Upper lobe of left lung (tissue), 6 donors: ENCODE data around the gene DRC1. TPM values are rescaled to one million over a fixed set of nuclear protein-coding genes. Genes with fewer than 3 reads are reported as not detected.

Experiments used
- ATAC-seq, 2 donors: fragments of 200-7000 bp; cut with Tn5 transposase; one replicate each; pipeline ENCODE4 v1.9.1; 2022; ENCODE audit warnings: mild to moderate bottlenecking in 2 of 2, moderate library complexity in 2 of 2; ENCODE audit not compliant: low FRiP score in 2 of 2
- DNase-seq, 2 donors: peaks; one replicate each; pipeline ENCODE4 v3.0.0-alpha.2; 2019 to 2020
- H3K27ac ChIP-seq, 4 donors: fragments of 200-600 bp; sonication (generic); one replicate each; pipeline ENCODE4 v1.5.1; 2016 to 2019
- H3K27me3 ChIP-seq, 4 donors: fragments of 200-600 bp; sonication (generic); one replicate each; pipeline ENCODE4 v1.5.1; 2017 to 2019
- H3K36me3 ChIP-seq, 4 donors: fragments of 200-600 bp; sonication (generic); one replicate each; pipeline ENCODE4 v1.5.1; 2016 to 2019
- H3K4me1 ChIP-seq, 4 donors: fragments of 200-600 bp; sonication (generic); one replicate each; pipeline ENCODE4 v1.5.1; 2018 to 2019
- H3K4me3 ChIP-seq, 4 donors: fragments of 200-600 bp; sonication (generic); one replicate each; pipeline ENCODE4 v1.5.1; 2017 to 2019; ENCODE audit warnings: mild to moderate bottlenecking in 2 of 4, moderate library complexity in 1 of 4
- H3K9me3 ChIP-seq, 4 donors: fragments of 200-600 bp; sonication (generic); one replicate each; pipeline ENCODE4 v1.5.1; 2018 to 2019
- CTCF ChIP-seq, 6 experiments: fragments of 450-650 bp in 4 of 6; fragments of 200-600 bp in 2 of 6; sonication (generic) in 2 of 6; IDR thresholded peaks; one replicate each; pipeline ENCODE4 v1.5.1; 2016 to 2019; ENCODE audit warnings: antibody characterized with exemption in 6 of 6
- EP300 ChIP-seq, 4 donors: sonication (generic); formaldehyde crosslinking; IDR thresholded peaks; one replicate each; pipeline ENCODE4 v1.5.1; 2017; ENCODE audit warnings: antibody characterized with exemption in 4 of 4, control low read depth in 2 of 4
- POLR2A ChIP-seq, 4 donors: fragments of 450-650 bp; IDR thresholded peaks; one replicate each; pipeline ENCODE4 v1.5.1; 2016 to 2017; ENCODE audit warnings: antibody characterized with exemption in 4 of 4, mild to moderate bottlenecking in 2 of 4
- POLR2AphosphoS5 ChIP-seq, 2 donors: sonication (generic); formaldehyde crosslinking; IDR thresholded peaks; one replicate each; pipeline ENCODE4 v1.5.1; 2017; ENCODE audit warnings: antibody characterized with exemption in 2 of 2
- WGBS, 2 donors: methylation state at CpG; one replicate each; pipeline ENCODE4 v1.1.5; 2017 to 2018; 5-methylcytosine and 5-hydroxymethylcytosine counted together
- total RNA-seq, 6 donors: library from RNA; depleted of rRNA in 4 of 6; stranded (reverse); fragments of >200 nt in 4 of 6; gene quantifications; one replicate each; pipeline versions ENCODE4 v1.1.0 to v1.2.1, GENCODE V29; 2016 to 2021
- donor health status: DM: no; HTN: no; CAD: no; lungs with moderate emphysema.
- donor health status: DM: no; HTN: yes; CAD: no; lungs with severe emphysema.

Gene DRC1
- total RNA-seq, 6 donors from 2014 or later, result 0.17 to 27.4 (median 4.7) TPM

- Histone ChIP-seq H3K9me3 (no peaks in the 10 kb centered on the region), H3K4me1 (no peaks in the 10 kb centered on the region), H3K27ac (no peak overlapping the region), H3K27me3 (no peaks in the 10 kb centered on the region), H3K4me3 (no peak overlapping the region), H3K36me3 (no peaks in the 10 kb centered on the region)
- no peak for DNase-seq
- no peak for TF ChIP-seq POLR2AphosphoS5 (IDR thresholded peaks at IDR 0.05)
- TF ChIP-seq POLR2A (IDR thresholded peaks at IDR 0.05), result no peak
- no peak for TF ChIP-seq CTCF (IDR thresholded peaks at IDR 0.05)
- no peak for TF ChIP-seq EP300 (IDR thresholded peaks at IDR 0.05)
- WGBS, 2 donors, result 51 to 69% methylated on average over 5 of the region's 5 CpGs
- no peak for ATAC-seq
These were observed 37.2 kb downstream of the DRC1 start for GRCh38 chr2:26438926-26439325.

GRCh38 chr2:26442301-26442700 is 40.6 kb downstream of the DRC1 start:
- ATAC-seq (no peak), DNase-seq (no peak)
- no peak overlapping the region for H3K4me3 ChIP-seq
- TF ChIP-seq POLR2AphosphoS5 (IDR thresholded peaks at IDR 0.05) (no peak), POLR2A (IDR thresholded peaks at IDR 0.05) (no peak), CTCF (IDR thresholded peaks at IDR 0.05) (no peak), EP300 (IDR thresholded peaks at IDR 0.05) (no peak)
- no peaks in the 10 kb centered on the region for H3K27me3 ChIP-seq
- H3K36me3 ChIP-seq, result no peaks in the 10 kb centered on the region
- 92 to 96% methylated on average over 2 of the region's 2 CpGs for WGBS, 2 donors
- H3K9me3 ChIP-seq, result no peaks in the 10 kb centered on the region
- H3K4me1 ChIP-seq, result no peaks in the 10 kb centered on the region
- no peak overlapping the region for H3K27ac ChIP-seq

GRCh38 chr2:26442707-26443106 is 41.0 kb downstream of the DRC1 start:
- no peak for ATAC-seq
- DNase-seq, result no peak
- 73 to 76% methylated on average over 3 of the region's 3 CpGs for WGBS, 2 donors
- H3K36me3 ChIP-seq, result no peaks in the 10 kb centered on the region
- H3K9me3 ChIP-seq, result no peaks in the 10 kb centered on the region
- H3K4me1 ChIP-seq, result no peaks in the 10 kb centered on the region
- no peak overlapping the region for H3K27ac ChIP-seq
- H3K27me3 ChIP-seq, result no peaks in the 10 kb centered on the region
- H3K4me3 ChIP-seq, result no peak overlapping the region
- no peak for TF ChIP-seq EP300 (IDR thresholded peaks at IDR 0.05)
- TF ChIP-seq POLR2A (IDR thresholded peaks at IDR 0.05), result no peak
- TF ChIP-seq POLR2AphosphoS5 (IDR thresholded peaks at IDR 0.05), result no peak
- TF ChIP-seq CTCF (IDR thresholded peaks at IDR 0.05), result no peak

GRCh38 chr2:26444236-26444635 is 42.5 kb downstream of the DRC1 start:
- 82% methylated on average over 7 of the region's 7 CpGs for WGBS, 2 donors
- Histone ChIP-seq H3K36me3 (no peaks in the 10 kb centered on the region), H3K4me1 (no peaks in the 10 kb centered on the region), H3K9me3 (no peaks in the 10 kb centered on the region), H3K27me3 (no peaks in the 10 kb centered on the region), H3K27ac (no peak overlapping the region), H3K4me3 (no peak overlapping the region)
- DNase-seq (no peak), ATAC-seq (no peak)
- TF ChIP-seq EP300 (IDR thresholded peaks at IDR 0.05) (no peak), POLR2A (IDR thresholded peaks at IDR 0.05) (no peak), CTCF (IDR thresholded peaks at IDR 0.05) (no peak), POLR2AphosphoS5 (IDR thresholded peaks at IDR 0.05) (no peak)

- Histone ChIP-seq H3K4me3 (no peak overlapping the region), H3K4me1 (no peaks in the 10 kb centered on the region), H3K9me3 (no peaks in the 10 kb centered on the region), H3K27me3 (no peaks in the 10 kb centered on the region), H3K27ac (no peak overlapping the region), H3K36me3 (no peaks in the 10 kb centered on the region)
- DNase-seq, result peak in 1 of 2 donors; percentile 50
- TF ChIP-seq CTCF (IDR thresholded peaks at IDR 0.05), result no peak
- TF ChIP-seq EP300 (IDR thresholded peaks at IDR 0.05), result no peak
- TF ChIP-seq POLR2A (IDR thresholded peaks at IDR 0.05), result no peak
- no peak for TF ChIP-seq POLR2AphosphoS5 (IDR thresholded peaks at IDR 0.05)
- no peak for ATAC-seq
- WGBS, 2 donors, result 88 to 90% methylated on average over 9 of the region's 9 CpGs
These were observed 46.9 kb downstream of the DRC1 start for GRCh38 chr2:26448651-26449050.
